ENCODE measurements around the gene FKBP10. TPM values are rescaled to one million over a fixed set of nuclear protein-coding genes. Genes with fewer than 3 reads are reported as not detected.

FKBP10 gene
- total RNA-seq, 1 donor from 2014 or later: 388 TPM

DNA sequence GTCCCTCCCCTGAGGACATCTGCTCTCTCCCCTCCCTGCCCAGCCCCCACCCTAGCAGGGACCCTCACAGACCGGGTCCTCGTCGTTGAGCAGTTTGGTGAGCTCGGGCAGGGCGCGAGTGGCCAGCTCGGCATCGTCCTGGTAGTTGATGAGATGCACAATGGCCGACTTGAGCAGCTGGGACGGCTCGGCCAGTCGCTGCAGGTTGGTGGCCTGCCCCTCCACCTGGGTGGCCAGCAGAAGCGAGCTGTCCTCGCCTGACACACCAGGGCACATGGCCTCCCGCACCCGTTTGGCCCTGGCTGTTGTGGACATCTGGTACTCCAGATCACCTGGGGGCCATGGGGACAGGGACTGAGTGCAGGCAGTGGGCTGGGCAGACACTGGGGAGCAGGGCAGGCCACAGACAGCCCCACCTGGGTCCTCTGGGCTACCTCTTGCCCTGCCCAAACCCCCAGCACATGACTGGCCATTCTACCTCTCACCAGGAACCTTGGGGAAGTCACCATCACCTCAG lies 43.4 kb upstream of the FKBP10 start:
- TF ChIP-seq, protein P1, sequence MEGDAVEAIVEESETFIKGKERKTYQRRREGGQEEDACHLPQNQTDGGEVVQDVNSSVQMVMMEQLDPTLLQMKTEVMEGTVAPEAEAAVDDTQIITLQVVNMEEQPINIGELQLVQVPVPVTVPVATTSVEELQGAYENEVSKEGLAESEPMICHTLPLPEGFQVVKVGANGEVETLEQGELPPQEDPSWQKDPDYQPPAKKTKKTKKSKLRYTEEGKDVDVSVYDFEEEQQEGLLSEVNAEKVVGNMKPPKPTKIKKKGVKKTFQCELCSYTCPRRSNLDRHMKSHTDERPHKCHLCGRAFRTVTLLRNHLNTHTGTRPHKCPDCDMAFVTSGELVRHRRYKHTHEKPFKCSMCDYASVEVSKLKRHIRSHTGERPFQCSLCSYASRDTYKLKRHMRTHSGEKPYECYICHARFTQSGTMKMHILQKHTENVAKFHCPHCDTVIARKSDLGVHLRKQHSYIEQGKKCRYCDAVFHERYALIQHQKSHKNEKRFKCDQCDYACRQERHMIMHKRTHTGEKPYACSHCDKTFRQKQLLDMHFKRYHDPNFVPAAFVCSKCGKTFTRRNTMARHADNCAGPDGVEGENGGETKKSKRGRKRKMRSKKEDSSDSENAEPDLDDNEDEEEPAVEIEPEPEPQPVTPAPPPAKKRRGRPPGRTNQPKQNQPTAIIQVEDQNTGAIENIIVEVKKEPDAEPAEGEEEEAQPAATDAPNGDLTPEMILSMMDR (IDR thresholded peaks at IDR 0.05): no peak
- intact Hi-C loops (cut with DNase I): no loop called here
- H3K27me3 ChIP-seq: no peaks in the 10 kb centered on the region
- no peak overlapping the region for H3K4me3 ChIP-seq
- no peak for DNase-seq (ENCODE audit: low spot score in 2 of 2)
- no peaks in the 10 kb centered on the region for H3K9me3 ChIP-seq
- peaks cover 3 to 6% of the 10 kb centered on the region in 2 donors for H3K4me1 ChIP-seq
- no peak overlapping the region for H3K27ac ChIP-seq
- H3K36me3 ChIP-seq: peaks cover 56 to 71% of the 10 kb centered on the region in 2 donors

DNA sequence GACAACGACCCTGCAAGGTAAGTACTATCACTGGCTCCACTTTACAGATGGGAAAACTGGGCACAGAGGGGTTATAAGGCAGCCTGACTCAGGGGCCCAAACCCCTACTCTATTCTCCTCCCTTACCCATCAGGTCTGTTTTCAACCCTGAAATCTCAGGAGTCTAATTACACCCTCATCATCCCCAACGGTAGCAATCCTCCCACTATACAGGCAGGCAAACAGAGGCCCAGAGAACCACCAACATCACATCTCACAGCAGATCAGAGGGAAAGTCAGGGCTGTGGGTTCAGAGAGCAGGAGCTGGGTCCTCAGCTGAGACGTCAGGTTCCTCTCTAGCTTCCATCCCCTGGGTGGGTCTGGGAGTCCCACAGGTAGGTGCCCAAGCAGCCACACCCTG lies 42.8 kb upstream of the FKBP10 start:
- Histone ChIP-seq H3K9me3 (no peaks in the 10 kb centered on the region), H3K36me3 (peaks cover 51 to 65% of the 10 kb centered on the region in 2 donors), H3K27ac (no peak overlapping the region), H3K4me1 (peaks cover 3 to 6% of the 10 kb centered on the region in 2 donors), H3K4me3 (no peak overlapping the region), H3K27me3 (no peaks in the 10 kb centered on the region)
- DNase-seq (ENCODE audit: low spot score in 2 of 2): no peak
- intact Hi-C loops (cut with DNase I): no loop called here
- TF ChIP-seq, protein P1 (IDR thresholded peaks at IDR 0.05): no peak

DNA sequence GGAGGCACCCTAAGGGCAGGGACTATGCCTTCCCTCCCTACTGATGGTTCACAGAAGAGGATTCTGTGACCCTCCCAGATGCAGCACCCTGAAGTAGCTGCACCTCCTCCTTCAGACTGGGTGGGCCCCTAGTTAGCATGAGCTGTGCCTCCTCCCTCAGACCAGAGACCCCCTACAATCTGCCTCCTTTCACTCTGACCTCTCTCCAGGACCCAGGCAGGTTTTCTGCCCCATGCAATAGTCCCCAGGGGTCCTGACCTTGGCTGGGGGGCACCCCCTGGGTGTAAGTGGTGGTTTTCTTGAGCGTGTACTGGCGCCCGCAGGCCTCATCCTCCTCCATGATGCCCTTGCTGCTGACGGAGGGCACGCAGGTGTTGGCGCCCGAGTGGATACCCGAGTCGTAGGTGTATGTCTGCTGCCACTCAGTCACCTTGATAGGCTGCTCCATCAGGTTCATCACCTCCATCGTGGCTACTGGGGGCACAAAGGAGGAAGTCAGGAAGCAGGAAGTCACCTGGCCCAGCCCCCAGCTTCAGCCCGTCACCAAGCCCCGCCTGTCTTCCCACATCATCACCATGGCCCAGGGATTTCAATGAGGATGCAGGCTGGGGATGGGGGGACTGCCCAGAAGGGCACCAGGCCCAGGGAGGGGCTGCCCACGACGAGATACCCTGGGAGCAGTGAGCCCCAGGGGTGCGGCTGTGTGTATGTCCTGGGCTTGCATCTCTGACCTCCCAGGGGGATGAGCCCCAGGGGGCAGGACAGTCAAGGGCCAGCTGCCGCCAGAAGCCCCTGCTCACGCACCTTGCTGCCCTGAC lies 41.2 kb upstream of the FKBP10 start:
- intact Hi-C loops (cut with DNase I): loop anchor here (2.0 kb wide), 2 partner anchors 15 to 29 kb away; partner anchors contain the start of gene JUP
- Histone ChIP-seq H3K4me3 (no peak overlapping the region), H3K36me3 (peaks cover 45 to 50% of the 10 kb centered on the region in 2 donors), H3K9me3 (no peaks in the 10 kb centered on the region), H3K27ac (no peak overlapping the region), H3K27me3 (no peaks in the 10 kb centered on the region), H3K4me1 (peaks cover 3 to 6% of the 10 kb centered on the region in 2 donors)
- TF ChIP-seq, protein P1 (IDR thresholded peaks at IDR 0.05): no peak
- no peak for DNase-seq (ENCODE audit: low spot score in 2 of 2)

DNA sequence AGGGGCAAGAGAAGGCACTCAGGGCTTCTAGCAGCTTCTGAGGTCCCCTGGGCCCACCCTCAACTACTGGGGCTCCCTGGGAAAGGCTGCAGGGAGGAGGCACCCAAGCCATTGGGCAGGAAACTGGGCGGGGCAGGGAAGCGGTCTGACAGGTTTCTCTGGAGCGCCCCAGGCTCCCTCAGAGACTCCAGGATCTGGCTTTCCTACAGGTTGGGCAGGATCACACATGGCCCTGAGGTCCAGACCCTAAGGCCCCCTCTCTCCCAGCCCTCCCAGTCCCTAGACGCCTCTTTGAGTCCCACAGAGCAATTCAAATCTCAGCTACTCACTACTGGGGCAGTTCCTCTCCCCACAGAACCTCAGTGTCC lies 40.6 kb upstream of the FKBP10 start:
- no peak overlapping the region for H3K27ac ChIP-seq
- DNase-seq (ENCODE audit: low spot score in 2 of 2): no peak
- peaks cover 43 to 44% of the 10 kb centered on the region in 2 donors for H3K36me3 ChIP-seq
- intact Hi-C loops (cut with DNase I): loop anchor here (2.0 kb wide), 2 partner anchors 15 to 29 kb away; partner anchors contain the start of gene JUP
- no peaks in the 10 kb centered on the region for H3K9me3 ChIP-seq
- TF ChIP-seq, protein P1 (IDR thresholded peaks at IDR 0.05): no peak
- peaks cover 3 to 9% of the 10 kb centered on the region in 2 donors for H3K4me1 ChIP-seq
- no peak overlapping the region for H3K4me3 ChIP-seq
- no peaks in the 10 kb centered on the region for H3K27me3 ChIP-seq

DNA sequence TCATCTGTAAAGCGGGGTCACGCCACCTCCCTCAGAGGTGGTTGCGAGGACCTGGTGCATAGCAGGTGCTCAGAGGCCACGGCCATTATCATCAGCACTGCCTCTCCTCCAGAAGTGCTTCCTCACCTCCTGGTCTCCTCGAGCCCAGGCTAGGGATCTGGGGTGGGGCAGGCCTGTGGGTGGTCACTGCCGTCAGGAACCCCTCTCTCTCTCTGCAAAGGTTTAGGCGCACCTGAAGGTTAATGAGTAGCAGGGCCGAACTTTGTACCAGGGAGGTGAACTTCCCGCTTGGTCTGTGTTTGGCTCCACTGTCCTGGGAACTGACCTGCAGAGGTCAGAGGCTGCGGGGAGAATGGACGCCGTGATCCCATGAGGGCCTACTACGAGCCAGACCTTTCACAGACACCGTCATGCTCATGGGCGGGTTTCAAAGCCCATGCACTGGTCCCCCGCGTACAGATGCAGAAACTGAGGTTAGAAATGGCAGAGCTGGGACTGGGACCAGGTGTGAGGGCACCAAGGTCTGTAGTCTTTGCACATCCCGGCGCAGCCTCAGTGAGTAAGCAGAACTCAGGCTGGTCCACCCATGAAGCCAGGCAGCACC lies 40.1 kb upstream of the FKBP10 start:
- Histone ChIP-seq H3K4me3 (no peak overlapping the region), H3K9me3 (no peaks in the 10 kb centered on the region), H3K4me1 (peaks cover 7 to 14% of the 10 kb centered on the region in 2 donors), H3K36me3 (peaks cover 39% of the 10 kb centered on the region in 2 donors), H3K27me3 (no peaks in the 10 kb centered on the region), H3K27ac (no peak overlapping the region)
- no peak for DNase-seq (ENCODE audit: low spot score in 2 of 2)
- intact Hi-C loops (cut with DNase I): loop anchor here (2.0 kb wide), 2 partner anchors 14 to 28 kb away; partner anchors contain the start of gene JUP
- TF ChIP-seq, protein P1 (IDR thresholded peaks at IDR 0.05): no peak

Measured in ascending aorta (tissue), 2 donors.